NOMO-1 treated with dmso at 0.1 percent for 144 hours (cell line): ENCODE data around the gene LRRC32.

ENCODE experiments used
- DNase-seq: peaks from one replicate; lab custom pipeline; 2025; ENCODE audit not compliant: unreplicated experiment; lab: John Stamatoyannopoulos, UW

The LRRC32 gene

DNA sequence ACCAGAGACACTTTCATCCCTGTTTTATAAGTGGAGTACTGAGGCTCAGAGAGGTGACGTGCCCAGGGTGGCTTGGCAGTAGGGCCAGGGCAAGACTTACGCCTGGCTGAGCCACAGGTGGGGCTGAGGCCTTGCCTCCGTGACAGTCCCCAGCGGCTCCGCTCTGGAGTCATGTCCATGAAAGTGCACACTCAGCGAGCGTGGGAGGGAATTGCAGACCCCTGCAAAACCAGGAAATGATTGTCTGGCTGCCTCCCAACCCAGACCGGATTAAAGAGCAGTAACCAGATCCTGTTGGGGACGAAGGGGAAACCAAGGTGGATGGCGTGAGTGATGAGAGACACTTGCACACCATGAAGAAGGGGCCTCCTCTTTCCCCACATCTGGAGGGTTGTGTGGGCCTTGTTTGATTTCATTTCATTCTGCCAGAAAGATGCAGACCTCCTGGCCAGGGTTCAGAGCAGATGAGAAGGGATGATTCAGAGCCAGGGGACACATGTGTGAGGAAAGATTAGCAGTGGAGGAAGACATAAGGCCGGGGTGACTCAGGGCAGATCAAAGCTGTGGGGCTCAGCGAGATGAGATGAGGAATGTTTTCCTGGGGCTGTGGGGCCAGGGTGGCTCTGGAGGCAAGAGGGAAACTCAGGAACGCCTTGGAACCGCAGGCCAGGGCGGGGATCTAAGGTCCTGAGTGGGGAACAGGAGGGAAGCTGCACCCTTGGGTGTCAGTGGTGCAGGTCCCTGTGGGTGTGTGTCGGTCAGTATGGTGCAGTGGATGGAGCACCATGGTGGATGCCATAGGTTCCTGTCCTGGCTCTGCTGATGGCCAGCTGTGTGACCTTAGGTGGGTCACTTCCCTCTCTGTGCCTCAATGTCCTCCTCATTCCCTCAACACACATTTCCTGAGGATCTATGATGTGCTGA is 29.9 kb upstream of the LRRC32 start:
- no peak for DNase-seq

DNA sequence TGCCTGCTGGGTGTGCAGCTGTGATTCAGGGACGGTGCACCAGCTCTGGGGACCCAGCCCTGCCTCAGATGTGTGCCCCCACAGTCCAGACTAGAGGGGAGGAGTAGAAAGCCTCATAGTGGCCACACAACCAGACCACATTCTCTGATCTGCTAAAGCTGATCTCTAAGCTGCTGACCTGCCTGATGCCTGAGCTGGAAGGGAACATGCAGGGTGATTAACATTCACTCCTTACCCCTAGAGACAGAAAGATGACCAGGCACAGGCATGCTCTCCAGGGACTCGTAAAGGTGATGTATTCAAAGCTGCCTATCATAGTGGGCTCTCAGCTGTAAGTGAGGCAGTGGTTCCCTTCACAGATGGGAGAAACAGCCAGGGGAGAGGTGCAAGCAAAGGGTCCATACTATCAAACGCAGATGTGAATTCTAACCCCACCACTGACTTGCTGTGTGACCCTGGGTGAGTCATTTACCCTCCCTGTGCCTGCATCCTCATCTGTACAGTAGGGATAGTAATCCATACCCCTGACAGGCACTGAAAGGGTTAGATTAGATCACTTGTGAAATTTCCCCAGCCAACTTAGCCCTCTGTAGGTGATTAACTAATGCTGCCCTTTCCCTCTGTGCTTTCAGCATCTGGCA is 29.0 kb upstream of the LRRC32 start:
- no peak for DNase-seq

DNA sequence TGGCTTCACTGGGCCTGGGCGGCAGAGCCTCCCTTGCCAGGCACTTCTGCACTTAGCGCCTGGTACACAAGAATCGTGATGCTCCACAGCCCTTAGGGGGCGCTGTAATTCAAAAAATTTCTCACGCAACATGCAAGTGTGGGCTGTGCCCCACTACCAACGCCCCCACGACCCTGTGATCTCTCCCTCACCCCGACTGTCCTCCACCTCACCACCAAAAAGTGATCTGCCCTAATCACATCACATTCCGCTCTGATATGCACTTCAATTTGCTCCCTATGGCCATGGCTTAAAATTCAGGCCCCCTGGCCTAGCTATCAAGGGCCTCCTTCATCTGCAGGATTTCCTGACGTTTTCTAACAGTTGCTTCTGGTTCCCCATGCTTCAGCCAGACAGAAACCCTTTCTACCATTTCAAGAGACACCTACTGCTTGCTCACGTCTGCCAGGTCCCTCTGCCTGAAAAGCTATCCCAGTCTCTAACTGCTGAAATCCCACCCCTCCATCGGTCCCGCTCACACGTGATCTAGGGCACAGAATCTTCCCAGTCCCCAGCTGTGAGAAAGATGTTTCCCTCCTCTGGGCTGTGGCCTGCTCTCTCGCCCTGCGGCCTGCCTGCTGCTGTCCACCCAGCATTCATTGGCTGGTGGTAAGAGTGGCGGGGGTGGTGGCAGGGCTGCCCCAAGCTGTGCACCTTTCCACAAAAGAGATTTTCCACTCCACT is 27.9 kb upstream of the LRRC32 start:
- DNase-seq = no peak

DNA sequence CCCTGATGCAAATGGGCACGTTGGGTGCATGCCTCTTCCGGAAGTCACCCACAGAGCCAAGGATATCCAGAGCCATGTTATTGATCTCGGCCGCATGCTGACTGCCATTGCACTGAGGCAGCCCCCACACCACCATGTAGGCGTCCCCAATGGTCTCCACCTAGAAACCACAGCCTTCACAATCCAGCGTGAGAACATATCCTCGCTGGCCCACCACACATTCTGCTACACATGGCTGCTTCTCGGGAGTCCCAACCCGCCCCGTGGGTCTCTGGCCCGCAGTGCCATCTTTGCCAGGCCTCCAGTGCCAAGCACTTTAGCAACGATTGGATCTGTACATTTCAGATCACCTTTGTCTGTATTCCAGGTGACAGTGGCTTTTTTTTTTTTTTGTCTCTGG is 26.2 kb upstream of the LRRC32 start:
- no peak for DNase-seq

DNA sequence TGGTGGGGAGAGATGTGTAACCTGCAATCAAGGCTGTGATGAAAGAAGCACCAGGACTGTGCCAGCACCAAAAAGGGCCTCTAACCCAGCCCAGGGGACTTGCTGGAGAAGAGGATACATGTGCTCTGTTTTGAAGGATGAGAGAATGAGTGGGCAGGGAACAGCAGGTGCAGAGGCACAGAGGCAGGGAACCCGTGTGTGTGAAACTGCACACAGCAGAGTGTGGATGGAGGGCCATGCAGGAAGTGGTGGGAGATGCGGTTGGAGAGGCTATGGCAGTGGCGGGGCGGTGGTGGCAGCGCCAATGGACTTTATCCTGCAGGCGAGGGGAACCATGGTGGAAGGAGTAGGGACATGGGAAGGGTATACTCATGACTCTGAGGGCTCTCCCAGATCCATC is 25.2 kb upstream of the LRRC32 start:
- DNase-seq = no peak

DNA sequence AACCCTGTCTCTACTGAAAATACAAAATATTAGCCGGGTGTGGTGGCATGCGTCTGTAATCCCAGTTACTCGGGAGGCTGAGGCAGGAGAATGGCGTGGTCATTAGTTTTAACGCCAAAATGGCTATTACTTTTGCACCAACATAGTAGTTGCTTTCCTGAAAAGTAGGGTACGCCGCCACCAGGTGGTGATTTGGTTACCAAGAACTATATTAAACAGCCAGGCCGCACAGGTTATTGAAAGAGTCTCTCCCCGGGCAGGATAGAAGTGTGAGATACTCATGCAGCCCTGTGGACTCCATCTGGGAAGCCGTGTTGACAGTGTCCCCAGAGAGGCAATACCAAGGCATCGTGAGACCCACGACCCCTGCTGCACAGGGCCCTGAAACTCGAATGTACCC is 24.6 kb upstream of the LRRC32 start:
- DNase-seq = no peak

DNA sequence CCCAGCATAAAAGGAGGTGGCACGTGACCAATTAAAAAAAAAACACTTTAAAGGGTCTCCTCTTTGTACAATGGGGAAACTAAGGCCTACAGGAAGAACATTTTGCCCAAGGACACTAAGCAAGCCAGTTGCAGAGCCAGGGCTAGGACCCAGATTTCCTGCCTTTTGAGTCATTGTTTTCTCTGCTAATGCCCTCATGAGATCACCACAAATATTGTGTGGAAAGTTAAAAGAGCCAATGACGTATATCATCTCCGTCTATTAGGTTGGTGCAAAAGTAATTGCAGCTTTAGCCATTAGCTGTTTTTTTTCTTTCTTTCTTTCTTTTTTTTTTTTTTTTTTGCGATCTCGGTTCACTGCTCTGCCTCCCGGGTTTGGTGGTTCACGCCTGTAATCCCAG is 24.1 kb upstream of the LRRC32 start:
- DNase-seq = no peak

DNA sequence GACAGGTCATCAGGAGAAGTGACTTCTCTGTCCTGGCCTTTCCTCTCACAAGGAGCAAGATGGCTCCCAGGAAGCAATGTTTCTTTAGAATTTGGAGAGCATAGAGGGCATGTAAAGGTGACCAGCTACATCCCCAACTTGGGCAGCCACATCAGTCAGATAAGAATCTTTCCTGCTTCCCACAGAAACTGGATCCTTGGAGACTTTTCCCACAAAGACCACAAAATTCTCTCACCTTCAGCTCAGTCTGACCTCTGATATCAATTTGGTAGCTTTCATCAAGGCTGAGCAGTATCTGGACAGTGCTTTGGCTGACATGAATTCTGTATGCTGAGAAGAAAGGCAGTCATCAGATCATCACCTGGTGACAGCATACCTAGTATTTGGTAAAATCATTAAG is 23.3 kb upstream of the LRRC32 start:
- no peak for DNase-seq

DNA sequence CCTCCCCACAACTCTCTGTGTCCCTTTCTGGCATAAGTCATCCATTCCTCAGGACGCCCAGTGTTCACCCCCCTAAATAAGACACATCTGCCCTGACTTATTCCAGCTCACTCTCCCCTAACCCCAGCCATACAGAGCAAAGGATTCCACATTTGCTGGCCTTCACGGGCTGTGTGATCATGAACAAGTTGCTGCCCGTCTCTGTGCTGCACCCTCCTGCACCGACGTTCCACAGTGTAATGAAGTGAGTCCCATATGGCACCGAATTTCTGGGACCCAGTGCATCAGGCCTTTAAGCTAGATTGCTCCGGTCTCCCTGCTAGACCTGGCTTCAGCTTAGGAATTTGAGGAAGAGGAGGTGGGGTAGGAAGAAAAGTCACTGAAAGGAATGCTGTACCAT is 22.4 kb upstream of the LRRC32 start:
- DNase-seq = no peak

DNA sequence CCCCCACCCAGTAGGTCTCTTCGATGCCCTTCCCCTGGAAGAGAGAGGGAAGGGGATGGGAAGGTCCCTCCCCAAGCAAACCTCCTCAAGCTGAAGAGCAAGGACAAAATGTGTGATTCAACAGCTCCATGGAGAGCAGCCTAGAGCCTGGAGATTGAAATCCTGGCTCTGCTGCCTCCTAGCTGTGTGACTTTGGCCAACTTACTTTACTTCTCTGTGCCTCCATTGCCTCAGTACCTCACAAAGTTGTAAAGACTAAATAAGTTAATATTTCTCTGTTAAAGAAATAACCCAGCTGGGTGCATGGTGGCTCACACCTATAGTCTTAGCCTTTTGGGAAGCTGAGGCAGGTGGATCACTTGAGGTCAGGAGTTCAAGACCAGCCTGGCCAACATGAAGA is 21.1 kb upstream of the LRRC32 start:
- no peak for DNase-seq

DNA sequence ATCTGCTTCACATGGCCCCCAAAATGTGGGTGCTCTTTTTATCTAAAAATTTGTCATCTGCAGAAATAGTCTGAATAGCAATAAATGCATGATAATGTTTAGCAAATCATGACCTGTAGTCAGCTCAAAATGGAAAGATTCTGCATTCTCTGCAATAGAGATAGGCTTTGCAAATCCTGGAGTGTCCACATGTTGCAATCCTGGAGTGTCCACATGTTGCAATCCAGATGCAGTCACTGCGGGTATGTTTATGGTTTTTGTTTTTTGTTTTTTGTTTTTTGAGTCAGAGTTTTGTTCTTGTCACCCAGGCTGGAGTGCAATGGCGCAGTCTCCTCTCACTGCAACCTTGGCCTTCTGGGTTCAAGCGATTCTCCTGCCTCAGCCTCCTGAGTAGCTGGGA is 20.2 kb upstream of the LRRC32 start:
- DNase-seq = no peak

DNA sequence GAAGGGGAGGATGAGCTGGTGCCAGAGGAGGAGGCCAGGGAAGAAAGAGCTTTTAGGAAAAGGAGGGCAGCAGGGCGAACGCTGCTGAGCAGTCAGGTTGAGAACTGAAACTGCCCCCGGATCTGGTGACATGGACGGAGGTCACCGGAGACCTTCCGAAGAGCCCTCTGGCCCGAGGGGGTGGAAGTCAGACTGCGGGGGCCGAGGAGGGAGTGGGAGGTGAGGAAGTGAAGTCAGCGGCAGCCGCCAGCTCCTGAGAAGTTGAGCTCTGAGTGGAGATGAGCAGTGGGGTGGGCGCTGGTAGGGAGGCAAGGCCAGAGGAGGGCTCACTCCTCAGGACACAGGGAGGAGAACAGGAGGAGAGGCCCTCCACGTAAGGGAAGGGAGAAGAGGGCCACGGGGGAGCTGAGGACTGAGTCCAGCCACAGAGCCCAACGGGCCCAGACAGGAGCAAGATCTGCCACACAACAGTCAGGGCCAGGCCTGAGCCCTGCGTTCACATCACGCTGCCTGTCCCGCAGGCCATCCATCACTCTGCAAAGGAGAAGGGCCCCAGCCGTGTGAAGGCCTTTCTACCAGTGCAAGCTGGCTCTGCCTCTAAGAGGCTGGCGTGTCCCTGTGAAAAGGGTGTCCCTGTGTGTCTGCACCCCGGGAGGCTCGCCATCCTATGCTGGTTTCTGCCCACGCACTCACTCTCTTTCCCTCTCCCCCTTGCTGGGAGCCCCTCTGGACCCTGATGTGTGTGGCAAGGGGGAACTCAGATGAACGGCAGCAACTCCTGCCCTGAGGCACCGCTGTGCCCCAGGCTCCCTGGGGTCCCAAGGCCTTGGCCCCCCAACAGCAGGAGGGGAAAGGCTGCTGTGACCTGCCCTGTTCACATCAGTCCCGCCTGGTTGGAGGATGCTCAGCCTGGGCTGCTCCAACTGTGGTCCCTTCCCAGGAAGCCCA is 19.0 kb upstream of the LRRC32 start:
- no peak for DNase-seq

DNA sequence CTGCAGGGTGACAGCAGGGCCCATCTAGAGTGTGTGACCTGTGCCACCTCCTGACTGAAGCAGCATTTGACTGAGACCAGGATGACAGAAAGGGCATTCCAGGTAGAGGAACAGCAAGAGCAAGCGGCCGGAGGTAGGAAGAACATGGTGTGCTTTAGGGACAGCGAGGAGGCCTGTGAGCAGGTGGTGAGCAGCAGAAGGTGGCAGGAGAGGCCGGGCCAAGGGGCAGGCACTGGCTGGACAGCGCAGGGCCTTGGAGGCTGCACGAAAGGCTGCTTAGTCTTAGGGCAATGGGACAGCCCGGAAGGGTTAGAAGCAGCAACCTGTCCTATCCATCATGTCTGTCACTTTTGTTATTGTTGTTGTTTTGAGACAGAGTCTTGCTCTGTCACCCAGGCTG is 17.6 kb upstream of the LRRC32 start:
- DNase-seq = no peak

DNA sequence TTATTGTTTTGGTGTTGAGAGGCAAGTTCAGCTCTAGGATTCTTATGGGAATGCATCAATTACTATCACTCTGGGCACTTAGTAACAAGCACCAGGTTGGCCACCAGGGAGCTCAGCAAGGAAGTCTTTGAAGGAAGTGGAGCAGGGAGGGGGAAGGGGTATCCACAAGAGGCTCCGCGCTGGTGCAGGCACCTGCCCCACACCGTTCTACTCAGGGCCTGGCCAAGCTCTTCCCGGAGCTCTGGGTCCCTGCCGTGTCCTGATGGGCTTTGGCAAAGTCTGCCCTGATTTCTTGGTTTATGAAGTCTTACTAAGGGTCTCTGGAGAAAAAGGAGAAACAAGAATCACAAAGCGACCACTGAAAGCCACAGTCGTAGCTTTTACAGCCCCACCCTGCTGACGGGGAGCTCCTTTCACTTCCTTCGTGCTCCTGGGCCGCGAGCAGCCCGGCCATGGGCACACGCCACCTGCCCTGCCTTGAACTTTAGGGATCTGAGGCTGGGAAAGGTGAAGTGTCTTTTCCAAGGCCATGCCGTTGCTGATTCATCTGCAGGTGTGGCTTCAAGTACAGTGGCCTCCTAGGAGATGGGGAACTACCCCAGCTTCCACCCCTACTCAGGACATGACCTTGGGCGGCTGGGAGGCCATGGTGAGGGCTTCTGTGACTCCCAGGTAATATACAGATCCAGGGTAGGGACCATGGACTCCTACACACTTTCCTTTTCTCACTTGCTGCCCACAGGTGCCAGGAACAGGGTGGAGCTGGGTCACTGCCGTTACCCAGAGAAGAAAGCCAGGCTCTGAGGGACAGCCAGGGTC is 15.9 kb upstream of the LRRC32 start:
- DNase-seq = peak; percentile 56

DNA sequence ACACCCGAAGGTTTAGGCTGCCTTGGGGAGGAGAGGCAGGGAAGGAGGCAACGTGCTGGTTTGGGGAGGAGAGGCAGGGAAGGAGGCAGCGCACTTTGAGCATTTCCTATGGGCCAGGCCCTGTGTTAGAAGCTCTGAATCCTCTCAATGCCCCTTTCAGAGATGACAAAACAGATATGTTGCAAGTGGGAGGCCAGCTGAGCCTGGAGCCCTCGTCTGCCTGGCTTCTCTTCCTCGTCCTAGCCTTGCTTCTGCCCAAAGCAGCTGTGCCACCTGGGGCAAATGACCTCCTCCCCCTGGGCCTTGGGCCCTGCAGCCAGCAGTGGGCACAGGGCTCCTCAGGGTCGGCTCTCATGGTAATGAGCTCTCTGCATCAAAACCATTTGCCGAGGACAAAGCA is 15.3 kb upstream of the LRRC32 start:
- DNase-seq = peak; percentile 33

DNA sequence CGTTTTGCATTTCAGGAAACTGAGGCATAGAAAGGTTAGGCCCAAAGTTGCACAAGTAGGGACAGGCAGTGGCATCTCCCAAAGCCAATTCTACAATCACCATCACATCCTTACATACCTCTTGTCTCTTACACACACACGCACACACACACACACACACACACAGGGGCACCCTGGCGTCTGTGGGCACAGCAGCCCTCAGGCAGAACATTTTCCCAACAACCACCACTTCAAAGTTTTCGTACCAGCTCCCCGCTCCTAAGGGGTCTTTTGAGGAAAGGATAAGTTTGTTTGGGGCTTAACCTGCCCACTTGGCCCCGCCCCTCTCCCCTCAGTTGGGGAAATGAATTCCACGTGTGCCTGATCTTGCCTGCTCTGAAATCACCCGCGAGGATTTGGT is 14.7 kb upstream of the LRRC32 start:
- no peak for DNase-seq

DNA sequence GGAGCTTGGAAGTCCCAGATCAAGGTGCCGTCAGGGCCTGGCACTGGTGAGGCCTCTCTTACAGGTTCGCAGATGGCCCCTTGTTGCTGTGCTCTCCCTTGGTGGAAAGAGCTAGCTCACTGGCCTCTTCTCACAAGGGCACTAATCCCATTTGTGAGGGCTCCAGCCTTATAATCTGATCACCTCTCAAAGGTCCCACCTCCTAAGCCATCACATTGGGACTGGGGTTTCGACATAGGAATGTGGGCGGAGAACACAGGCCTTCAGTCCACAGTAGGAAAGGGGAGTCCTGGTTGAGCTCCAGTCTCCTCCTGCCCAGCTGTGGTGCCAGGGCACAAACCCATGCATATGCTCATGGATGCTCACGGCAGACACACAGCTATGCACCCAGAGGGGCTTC is 14.0 kb upstream of the LRRC32 start:
- DNase-seq = no peak

DNA sequence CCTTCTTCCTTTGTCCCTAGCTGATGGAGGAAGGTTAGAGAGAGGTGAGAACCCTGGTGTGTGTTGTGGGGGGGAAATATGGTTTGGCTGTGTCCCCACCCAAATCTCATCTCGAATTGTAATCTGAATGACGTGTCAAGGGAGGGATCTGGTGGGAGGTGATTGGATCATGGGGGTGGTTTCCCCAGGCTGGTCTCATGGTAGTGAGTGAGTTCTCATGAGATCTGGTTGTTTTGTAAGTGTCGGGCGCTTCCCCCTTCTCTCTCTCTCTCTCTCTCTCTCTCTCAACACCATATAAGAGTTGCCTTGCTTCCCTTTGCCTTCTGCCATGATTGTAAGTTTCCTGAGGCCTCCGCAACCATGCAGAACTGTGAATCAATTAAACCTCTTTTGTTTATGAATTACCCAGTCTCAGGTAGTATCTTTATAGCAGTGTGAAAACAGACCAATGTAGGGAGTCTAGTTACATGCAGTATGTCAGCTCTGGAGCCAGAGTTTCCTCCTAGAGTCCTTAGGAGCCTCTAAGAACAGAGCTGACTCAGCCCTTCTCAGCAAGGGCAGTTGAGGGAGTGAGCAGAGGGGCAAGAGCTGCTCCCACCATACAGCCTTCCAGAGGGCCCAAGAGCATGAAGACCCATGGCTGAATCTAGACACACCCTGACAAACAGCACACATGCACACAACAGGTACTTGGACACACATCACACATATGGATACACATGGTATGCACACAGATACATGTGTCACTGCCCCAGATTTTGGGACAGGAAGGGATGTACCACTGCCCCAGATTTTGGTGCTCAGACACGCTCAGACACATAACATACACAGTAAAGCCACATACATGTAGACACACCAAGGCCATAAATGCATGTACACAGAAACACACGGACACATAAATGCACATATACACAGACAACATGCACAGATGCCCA is 12.9 kb upstream of the LRRC32 start:
- DNase-seq = no peak

DNA sequence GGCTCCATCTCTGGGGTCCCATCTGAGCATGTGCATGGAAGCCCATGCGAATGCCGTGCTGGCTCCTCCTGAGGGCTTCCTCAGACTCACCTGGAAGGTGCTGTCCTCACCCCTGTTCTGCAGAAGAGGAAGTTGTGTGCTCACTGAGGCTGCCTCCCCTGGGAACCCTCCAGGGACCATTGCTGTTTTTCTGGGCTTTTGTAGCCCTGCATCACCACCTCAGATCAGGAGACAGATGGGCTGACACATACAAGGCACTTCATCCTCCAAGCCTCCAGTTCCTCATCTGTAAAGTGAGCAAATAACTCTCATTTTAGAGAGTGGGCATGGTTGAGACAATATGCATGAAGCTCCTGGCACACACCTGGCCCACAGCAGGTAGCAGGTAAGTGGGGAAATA is 12.1 kb upstream of the LRRC32 start:
- DNase-seq = no peak
